LNCAP (cell line): Measurements from ENCODE around the gene NEXMIF.

Experiments used
- TF ChIP-seq, protein P1 (sequence below): fragments of 450-650 bp; IDR thresholded peaks from 2 replicates; pipeline ENCODE4 v1.5.1; 2017; ENCODE audit warnings: mild to moderate bottlenecking

Gene NEXMIF

DNA sequence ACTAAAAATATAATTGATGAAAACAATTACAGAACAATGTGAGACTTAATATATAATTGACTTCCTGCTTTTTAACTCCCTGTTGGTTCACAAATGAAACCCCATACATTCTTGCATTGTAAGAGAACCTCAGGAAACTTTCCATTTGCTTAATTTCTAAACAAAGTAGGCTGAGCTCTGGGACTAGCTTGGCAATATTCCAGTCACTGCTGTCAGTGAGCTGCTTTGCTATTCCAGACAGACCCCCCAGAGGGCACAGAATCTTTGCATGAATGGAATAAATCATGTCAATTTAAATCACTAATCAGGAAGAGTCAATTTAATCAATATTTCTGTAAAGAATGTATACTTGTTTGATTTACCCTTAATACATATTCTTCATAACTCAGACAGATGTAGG, 110.6 kb downstream of the NEXMIF start:
- TF ChIP-seq, protein P1, sequence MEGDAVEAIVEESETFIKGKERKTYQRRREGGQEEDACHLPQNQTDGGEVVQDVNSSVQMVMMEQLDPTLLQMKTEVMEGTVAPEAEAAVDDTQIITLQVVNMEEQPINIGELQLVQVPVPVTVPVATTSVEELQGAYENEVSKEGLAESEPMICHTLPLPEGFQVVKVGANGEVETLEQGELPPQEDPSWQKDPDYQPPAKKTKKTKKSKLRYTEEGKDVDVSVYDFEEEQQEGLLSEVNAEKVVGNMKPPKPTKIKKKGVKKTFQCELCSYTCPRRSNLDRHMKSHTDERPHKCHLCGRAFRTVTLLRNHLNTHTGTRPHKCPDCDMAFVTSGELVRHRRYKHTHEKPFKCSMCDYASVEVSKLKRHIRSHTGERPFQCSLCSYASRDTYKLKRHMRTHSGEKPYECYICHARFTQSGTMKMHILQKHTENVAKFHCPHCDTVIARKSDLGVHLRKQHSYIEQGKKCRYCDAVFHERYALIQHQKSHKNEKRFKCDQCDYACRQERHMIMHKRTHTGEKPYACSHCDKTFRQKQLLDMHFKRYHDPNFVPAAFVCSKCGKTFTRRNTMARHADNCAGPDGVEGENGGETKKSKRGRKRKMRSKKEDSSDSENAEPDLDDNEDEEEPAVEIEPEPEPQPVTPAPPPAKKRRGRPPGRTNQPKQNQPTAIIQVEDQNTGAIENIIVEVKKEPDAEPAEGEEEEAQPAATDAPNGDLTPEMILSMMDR: no peak

- TF ChIP-seq, protein P1: no peak
Measured at GRCh38 chrX:74804574-74804973, 120.7 kb downstream of the NEXMIF start.

DNA sequence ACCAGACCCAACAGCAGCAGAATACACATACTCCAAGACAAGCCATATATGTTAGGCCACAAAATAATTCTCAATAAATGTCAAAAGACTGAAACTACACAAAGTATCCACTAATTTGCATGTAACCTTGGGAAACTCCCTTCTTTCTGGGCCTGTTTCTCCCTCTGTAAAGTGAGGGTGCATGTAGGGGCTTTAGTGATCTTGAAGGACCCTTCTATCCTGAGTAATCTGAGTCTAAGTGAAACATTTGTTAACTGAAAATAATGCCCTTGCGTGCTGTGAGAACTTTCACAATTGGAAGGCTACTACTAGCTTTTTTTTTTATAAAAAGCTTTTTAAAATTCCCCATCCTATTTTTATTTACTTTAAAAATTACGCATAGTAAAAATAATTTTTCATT, 125.2 kb downstream of the NEXMIF start:
- TF ChIP-seq, protein P1: no peak

- TF ChIP-seq, protein P1: no peak
Measured at GRCh38 chrX:74797338-74797887, 127.8 kb downstream of the NEXMIF start.

DNA sequence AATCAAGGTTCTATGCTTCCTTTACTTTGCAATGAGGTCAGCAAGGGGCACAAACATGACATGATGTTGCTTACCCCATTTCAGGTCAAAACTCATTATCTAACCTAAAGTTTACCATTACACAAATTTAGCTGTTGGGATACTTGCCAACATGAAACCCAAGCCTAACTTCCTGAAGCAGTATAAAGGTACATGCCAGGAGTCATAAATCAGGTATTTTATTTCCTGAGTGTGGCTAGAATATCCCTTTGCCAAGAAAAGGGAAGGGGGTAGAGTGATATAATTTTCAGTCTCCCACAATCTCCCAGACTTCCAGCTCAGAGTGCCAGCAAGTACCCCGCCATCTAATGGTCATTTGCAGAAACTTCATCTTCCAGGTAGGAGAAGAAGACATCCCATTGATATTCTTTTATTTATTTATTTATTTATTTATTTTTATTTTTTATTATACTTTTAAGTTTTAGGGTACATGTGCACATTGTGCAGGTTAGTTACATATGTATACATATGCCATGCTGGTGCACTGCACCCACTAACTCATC, 136.6 kb downstream of the NEXMIF start:
- TF ChIP-seq, protein P1: no peak

DNA sequence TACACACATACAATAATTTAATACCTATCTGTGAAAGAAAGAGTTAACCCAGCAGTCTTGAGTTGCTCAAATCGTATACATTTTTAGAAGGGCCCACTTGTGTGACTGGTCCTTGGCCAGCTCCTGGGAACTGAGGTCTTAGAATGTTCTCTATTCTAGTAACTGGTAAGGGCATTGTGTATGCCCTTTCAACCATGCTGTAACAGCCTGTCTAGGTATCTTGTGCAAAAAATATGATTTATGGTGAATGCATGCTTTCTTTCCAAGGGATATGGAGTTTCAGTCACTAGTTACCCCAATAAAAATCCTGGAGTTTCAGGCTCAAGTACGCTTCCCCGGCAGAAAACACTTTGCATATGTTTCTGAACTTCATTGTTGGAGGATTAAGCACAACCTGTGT, 140.6 kb downstream of the NEXMIF start:
- TF ChIP-seq, protein P1: no peak

- TF ChIP-seq, protein P1: no peak
Measured at GRCh38 chrX:74781507-74782034, 143.7 kb downstream of the NEXMIF start.
